Esophagus muscularis mucosa (tissue), 4 donors: Measurements from ENCODE around the gene MEF2A. TPM values are rescaled to one million over a fixed set of nuclear protein-coding genes. Genes with fewer than 3 reads are reported as not detected.

ENCODE experiments used
- DNase-seq: peaks from one replicate; pipeline ENCODE4 v3.0.0-alpha.2; 2017; ENCODE audit errors: extremely low spot score
- H3K27ac ChIP-seq, 4 donors: fragments of 200-600 bp; sonication (generic); replicated peaks in 1 of 4; 1 replicate in 3 of 4; 2 replicates in 1 of 4; pipeline ENCODE4 v1.5.1; 2016 to 2019; ENCODE audit warnings: mild to moderate bottlenecking in 1 of 4
- H3K27me3 ChIP-seq, 4 donors: fragments of 200-600 bp; sonication (generic); one replicate each; pipeline versions ENCODE4 v1.5.1 to v1.6.0; 2016 to 2019
- H3K36me3 ChIP-seq, 4 donors: fragments of 200-600 bp; sonication (generic); one replicate each; pipeline ENCODE4 v1.5.1; 2016 to 2019
- H3K4me1 ChIP-seq, 4 donors: fragments of 200-600 bp; sonication (generic); one replicate each; pipeline ENCODE4 v1.5.1; 2016 to 2019
- H3K4me3 ChIP-seq, 4 donors: fragments of 200-600 bp; sonication (generic); 1 replicate in 2 of 4; 2 replicates in 2 of 4; pipeline ENCODE4 v1.5.1; 2016 to 2019; ENCODE audit warnings: mild to moderate bottlenecking in 4 of 4, moderate library complexity in 1 of 4
- H3K9me3 ChIP-seq, 4 donors: fragments of 200-600 bp; sonication (generic); 1 replicate in 3 of 4; 2 replicates in 1 of 4; pipeline ENCODE4 v1.5.1; 2016 to 2019
- CTCF ChIP-seq, 3 experiments: fragments of 200-600 bp in 2 of 3; fragments of 450-650 bp in 1 of 3; sonication (generic) in 2 of 3; IDR thresholded peaks; one replicate each; pipeline ENCODE4 v1.5.1; 2017 to 2019; ENCODE audit warnings: antibody characterized with exemption in 3 of 3, mild to moderate bottlenecking in 2 of 3, moderate library complexity in 1 of 3
- EP300 ChIP-seq: sonication (generic); formaldehyde crosslinking; IDR thresholded peaks from one replicate; pipeline ENCODE4 v1.6.1; 2017; ENCODE audit warnings: antibody characterized with exemption
- POLR2A ChIP-seq: fragments of 450-650 bp; IDR thresholded peaks from one replicate; pipeline ENCODE4 v1.6.1; 2017; ENCODE audit warnings: antibody characterized with exemption, moderate library complexity, mild to moderate bottlenecking, low read depth
- POLR2AphosphoS5 ChIP-seq, 2 donors: sonication (generic); formaldehyde crosslinking; IDR thresholded peaks; one replicate each; pipeline ENCODE4 v1.6.1; 2017; ENCODE audit warnings: antibody characterized with exemption in 2 of 2
- WGBS: methylation state at CpG from one replicate; pipeline ENCODE4 v1.1.5; 2018; 5-methylcytosine and 5-hydroxymethylcytosine counted together
- intact Hi-C: fragments of 100-400 bp; cut with DNase I; formaldehyde crosslinking; loops from one replicate; pipeline ENCODE4 v1.15.1; 2023
- total RNA-seq, 4 donors: library from RNA; depleted of rRNA; stranded (reverse); fragments of >200 nt; gene quantifications; one replicate each; pipeline versions ENCODE4 v1.1.0 to v1.2.1, GENCODE V29; 2016

Gene MEF2A
- total RNA-seq, 4 donors from 2014 or later, result 63.1 to 76.7 (median 73.3) TPM

- no peaks in the 10 kb centered on the region for H3K27me3 ChIP-seq
- intact Hi-C loops, result no loop called here
These were observed 80.2 kb downstream of the MEF2A start for GRCh38 chr15:99645951-99646350.

GRCh38 chr15:99651023-99651807 is 85.4 kb downstream of the MEF2A start:
- no peak overlapping the region for H3K4me3 ChIP-seq
- H3K4me1 ChIP-seq, result no peaks in the 10 kb centered on the region
- 91% methylated on average over 6 of the region's 6 CpGs for WGBS
- no peaks in the 10 kb centered on the region for H3K27me3 ChIP-seq
- no peak for DNase-seq
- H3K36me3 ChIP-seq, result peaks cover 0 to 24% (median 9%) of the 10 kb centered on the region in 4 donors
- intact Hi-C loops, result no loop called here
- H3K27ac ChIP-seq, result no peak overlapping the region
- TF ChIP-seq CTCF (IDR thresholded peaks at IDR 0.05), result no peak
- no peak for TF ChIP-seq EP300
- no peak for TF ChIP-seq POLR2A
- TF ChIP-seq POLR2AphosphoS5 (IDR thresholded peaks at IDR 0.05), result no peak
- H3K9me3 ChIP-seq, result peaks cover 0 to 6% (median 0%) of the 10 kb centered on the region in 4 donors

More at GRCh38 chr15:99645951-99646350, 80.2 kb downstream of the MEF2A start:
- Histone ChIP-seq H3K9me3 (peaks cover 0 to 6% (median 0%) of the 10 kb centered on the region in 4 donors), H3K27ac (no peak overlapping the region), H3K36me3 (peaks cover 0 to 24% (median 9%) of the 10 kb centered on the region in 4 donors), H3K4me1 (peaks cover 12 to 18% (median 14%) of the 10 kb centered on the region in 4 donors), H3K4me3 (no peak overlapping the region)
- DNase-seq, result no peak
- TF ChIP-seq POLR2AphosphoS5 (IDR thresholded peaks at IDR 0.05) (no peak), EP300 (no peak), CTCF (IDR thresholded peaks at IDR 0.05) (no peak), POLR2A (no peak)

- TF ChIP-seq POLR2A (no peak), EP300 (no peak), POLR2AphosphoS5 (IDR thresholded peaks at IDR 0.05) (no peak), CTCF (IDR thresholded peaks at IDR 0.05) (no peak)
- no peak overlapping the region for H3K4me3 ChIP-seq
- WGBS, result 97% methylated on average over 1 of the region's 1 CpG
- intact Hi-C loops, result no loop called here
- peaks cover 0 to 6% (median 0%) of the 10 kb centered on the region in 4 donors for H3K4me1 ChIP-seq
- no peaks in the 10 kb centered on the region for H3K9me3 ChIP-seq
- H3K27ac ChIP-seq, result no peak overlapping the region
- H3K36me3 ChIP-seq, result peaks cover 0 to 7% (median 1%) of the 10 kb centered on the region in 4 donors
- DNase-seq, result no peak
- H3K27me3 ChIP-seq, result no peaks in the 10 kb centered on the region
These were observed 90.4 kb downstream of the MEF2A start for GRCh38 chr15:99656205-99656604.

GRCh38 chr15:99657996-99658395 is 92.2 kb downstream of the MEF2A start:
- H3K36me3 ChIP-seq, result peaks cover 0 to 4% (median 0%) of the 10 kb centered on the region in 4 donors
- H3K27me3 ChIP-seq, result no peaks in the 10 kb centered on the region
- no peaks in the 10 kb centered on the region for H3K9me3 ChIP-seq
- no peak overlapping the region for H3K4me3 ChIP-seq
- 86% methylated on average over 2 of the region's 2 CpGs for WGBS
- TF ChIP-seq CTCF (IDR thresholded peaks at IDR 0.05), result no peak
- no peak for TF ChIP-seq EP300
- TF ChIP-seq POLR2AphosphoS5 (IDR thresholded peaks at IDR 0.05), result no peak
- no peak for TF ChIP-seq POLR2A
- intact Hi-C loops, result no loop called here
- DNase-seq, result no peak
- no peak overlapping the region for H3K27ac ChIP-seq
- H3K4me1 ChIP-seq, result peaks cover 0 to 10% (median 2%) of the 10 kb centered on the region in 4 donors
